HepG2 (cell line): Measurements from ENCODE around the gene GLG1. TPM values are rescaled to one million over a fixed set of nuclear protein-coding genes. Genes with fewer than 3 reads are reported as not detected.
A peak's percentile ranks its signal among the peaks of the same experiment; 100 is the strongest.

Source experiments
- ATAC-seq: fragments of 200-7000 bp; cut with Tn5 transposase; 3 replicates; pipeline ENCODE4 v1.9.1; 2020; ENCODE audit warnings: mild to moderate bottlenecking, moderate library complexity
- BruUV-seq: library from RNA; stranded (reverse); fragments of 400-500 nt; replicated peaks from 2 replicates; lab custom pipeline; 2021; lab: Mats Ljungman, UMichigan
- CTCF ChIA-PET: fragments of 300-600 bp; formaldehyde crosslinking; extraction: SDS; loops from one replicate; lab custom pipeline; 2021; ENCODE audit warnings: low total read pairs, inconsistent platforms, low intra/inter-chr PET ratio; lab: Yijun Ruan, JAX
- POLR2A ChIA-PET: fragments of 350-600 bp; sonication (Branson Sonifier 250); formaldehyde crosslinking; loops from one replicate; lab custom pipeline; 2020; ENCODE audit warnings: antibody characterized with exemption, inconsistent platforms; lab: Yijun Ruan, JAX
- DNase-seq: peaks from one replicate; pipeline ENCODE4 v3.0.0-alpha.2; 2015; ENCODE audit warnings: low spot score
- FAIRE-seq: peaks from 3 replicates; lab custom pipeline; 2011; peaks lifted over from hg19 to GRCh38; lab: Jason Lieb, UNC
- H2AFZ ChIP-seq: one replicate; pipeline ENCODE4 v1.6.1; 2011; ENCODE audit warnings: low read length, inconsistent platforms
- H3K27ac ChIP-seq: fragments of 300-600 bp; 3 replicates; pipeline ENCODE4 v1.8.0; 2011; ENCODE audit warnings: mixed run types, mild to moderate bottlenecking, mixed read lengths, low read length, inconsistent platforms; ENCODE audit not compliant: insufficient read depth; ENCODE audit errors: extremely low read length
- H3K27me3 ChIP-seq, 2 experiments: fragments of 200-600 bp in 1 of 2; 2 replicates in 1 of 2; 3 replicates in 1 of 2; pipeline versions ENCODE4 v1.6.0 to v1.8.0; 2011; ENCODE audit warnings: low read length in 2 of 2, mild to moderate bottlenecking in 2 of 2, moderate library complexity in 2 of 2, inconsistent platforms in 1 of 2; ENCODE audit not compliant: insufficient read depth in 2 of 2, control insufficient read depth in 1 of 2
- H3K36me3 ChIP-seq, 2 experiments: fragments of 200-600 bp in 1 of 2; replicated peaks in 1 of 2; 2 replicates in 1 of 2; 3 replicates in 1 of 2; pipeline versions ENCODE4 v1.5.1 to v1.8.0; 2011; ENCODE audit warnings: low read length in 2 of 2, inconsistent platforms in 1 of 2; ENCODE audit not compliant: insufficient read depth in 2 of 2, control insufficient read depth in 1 of 2
- H3K4me1 ChIP-seq: 2 replicates; pipeline ENCODE4 v1.5.1; 2012; ENCODE audit warnings: low read length, inconsistent platforms; ENCODE audit not compliant: insufficient read depth
- H3K4me2 ChIP-seq: 2 replicates; pipeline ENCODE4 v1.6.0; 2011; ENCODE audit warnings: low read depth, low read length, inconsistent platforms
- H3K4me3 ChIP-seq, 3 experiments: fragments of 200-600 bp in 1 of 3; sonication (generic), shearing (Covaris generic) in 1 of 3; replicated peaks in 1 of 3; 2 replicates each; pipeline ENCODE4 v1.5.1; 2011 to 2016; ENCODE audit warnings: low read length in 3 of 3, inconsistent platforms in 2 of 3, low read depth in 2 of 3, mild to moderate bottlenecking in 2 of 3, control low read depth in 1 of 3, mixed read lengths in 1 of 3; ENCODE audit not compliant: insufficient read depth in 1 of 3
- H3K79me2 ChIP-seq: one replicate; pipeline ENCODE4 v1.6.1; 2011; ENCODE audit warnings: low read length, inconsistent platforms; ENCODE audit not compliant: insufficient read depth
- H3K9ac ChIP-seq: 2 replicates; pipeline ENCODE4 v1.6.0; 2011; ENCODE audit warnings: mild to moderate bottlenecking, low read depth, low read length, inconsistent platforms; ENCODE audit not compliant: insufficient read depth
- H3K9me3 ChIP-seq: 2 replicates; pipeline ENCODE4 v1.5.1; 2012; ENCODE audit warnings: mild to moderate bottlenecking, low read length
- H4K20me1 ChIP-seq: 2 replicates; pipeline ENCODE4 v1.6.0; 2011; ENCODE audit warnings: inconsistent platforms, mild to moderate bottlenecking, low read length, moderate library complexity; ENCODE audit not compliant: insufficient read depth
- AKAP8 ChIP-seq: sonication (generic); formaldehyde crosslinking; IDR thresholded peaks from 2 replicates; pipeline ENCODE4 v1.5.1; 2020; ENCODE audit warnings: mild to moderate bottlenecking, missing genetic modification reagents
- GATAD1 ChIP-seq: IDR thresholded peaks from 2 replicates; pipeline ENCODE4 v1.6.1; 2016; ENCODE audit warnings: missing genetic modification reagents, missing compliant biosample characterization
- HOXA7 ChIP-seq: sonication (generic); formaldehyde crosslinking; IDR thresholded peaks from 2 replicates; pipeline ENCODE4 v1.8.1; 2022; ENCODE audit warnings: mild to moderate bottlenecking, missing genetic modification reagents, moderate library complexity
- NFE2L2 ChIP-seq: fragments of 150-350 bp; IDR thresholded peaks from 2 replicates; pipeline ENCODE4 v1.6.1; 2014; ENCODE audit warnings: low read length
- PHB2 ChIP-seq: fragments of 450-650 bp; IDR thresholded peaks from 2 replicates; pipeline ENCODE4 v1.6.1; 2018; ENCODE audit not compliant: partially characterized antibody
- ZEB1 ChIP-seq: IDR thresholded peaks from 2 replicates; pipeline ENCODE4 v1.6.1; 2012; ENCODE audit warnings: mild to moderate bottlenecking, low read depth, inconsistent platforms; ENCODE audit not compliant: insufficient replicate concordance
- ZNF121 ChIP-seq: sonication (generic); formaldehyde crosslinking; IDR thresholded peaks from 2 replicates; pipeline ENCODE4 v1.5.0; 2020; ENCODE audit warnings: mild to moderate bottlenecking, missing genetic modification reagents
- ZNF329 ChIP-seq: sonication (generic); formaldehyde crosslinking; IDR thresholded peaks from 2 replicates; pipeline ENCODE4 v1.9.0; 2021; ENCODE audit warnings: low read depth, mild to moderate bottlenecking, missing genetic modification reagents
- ZNF672 ChIP-seq: sonication (generic); formaldehyde crosslinking; IDR thresholded peaks from 2 replicates; pipeline ENCODE4 v1.8.1; 2022; ENCODE audit warnings: missing genetic modification reagents
- ZNF780A ChIP-seq: sonication (generic); formaldehyde crosslinking; IDR thresholded peaks from 2 replicates; pipeline ENCODE4 v1.8.0; 2022; ENCODE audit warnings: mild to moderate bottlenecking, missing genetic modification reagents, moderate library complexity
- ZNF782 ChIP-seq: sonication (generic); formaldehyde crosslinking; IDR thresholded peaks from 2 replicates; pipeline ENCODE4 v1.4.0; 2020; ENCODE audit warnings: missing genetic modification reagents, mild to moderate bottlenecking, borderline replicate concordance
- WGBS: methylation state at CpG from one replicate; pipeline ENCODE4 v1.1.6; 2017; ENCODE audit warnings: low lambda C conversion rate; 5-methylcytosine and 5-hydroxymethylcytosine counted together
- in situ Hi-C: cut with HindIII; loops from 2 replicates; pipeline ENCODE4 v1.10.0; 2017; ENCODE audit warnings: low pct_unique_long_range_greater_than_20kb; ENCODE audit not compliant: extremely low pct_ligation_motif_present
- intact Hi-C: fragments of 100-400 bp; cut with micrococcal nuclease; formaldehyde crosslinking; loops from one replicate; pipeline ENCODE4 v1.10.0; 2022; ENCODE audit not compliant: unreplicated experiment
- polyA plus RNA-seq, 8 experiments: library from polyadenylated mRNA; depleted of rRNA in 3 of 8; stranded (reverse) in 7 of 8; unstranded in 1 of 8; fragments of >200 nt; fragmentation: Illumina TruSeq in 4 of 8; extraction: Trizol in 4 of 8; gene quantifications; 2 replicates each; pipeline versions ENCODE4 v1.2.1 to v1.2.3, GENCODE V29; 2011 to 2016; ENCODE audit warnings: low read depth in 4 of 8, missing spikeins in 1 of 8, mixed read lengths in 1 of 8; ENCODE audit not compliant: insufficient read depth in 1 of 8
- total RNA-seq, 5 experiments: library from RNA; depleted of rRNA; stranded (reverse); fragments of >200 nt; fragmentation: Illumina TruSeq; extraction: Trizol; gene quantifications; 2 replicates each; pipeline ENCODE4 v1.2.3, GENCODE V29; 2016; ENCODE audit warnings: low read depth in 1 of 5
- TF ChIP-seq, protein P1 (sequence below): sonication (generic); formaldehyde crosslinking; IDR thresholded peaks from 2 replicates; pipeline ENCODE4 v1.4.0; 2020; ENCODE audit warnings: missing genetic modification reagents

Gene GLG1
- total and polyA plus RNA-seq, 2 of the 13 experiments (the other 11 are each of a cell fraction or from before 2014, with no cell fraction given) = 87.7 to 141 TPM

DNA sequence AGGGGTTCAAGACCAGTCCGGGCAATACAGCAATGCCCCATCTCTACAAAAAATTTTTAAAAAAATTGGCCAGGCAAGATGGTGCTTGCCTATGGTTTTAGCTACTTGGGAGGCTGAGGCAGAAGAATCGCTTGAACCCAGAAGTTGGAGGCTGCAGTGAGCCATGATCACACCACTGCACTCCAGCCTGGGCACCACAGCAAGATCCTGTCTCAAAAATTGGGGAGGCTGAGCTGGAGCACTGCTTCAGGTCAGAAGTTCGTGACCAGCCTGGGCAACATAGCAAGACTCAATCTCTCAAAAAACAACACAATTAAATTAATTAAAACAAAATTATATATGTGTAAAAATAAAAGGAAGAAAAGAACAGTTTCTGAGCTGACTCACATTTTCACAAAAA, 110.9 kb downstream of the GLG1 start:
- no peaks in the 10 kb centered on the region for H3K27me3 ChIP-seq
- no peak overlapping the region for H3K4me3 ChIP-seq
- 99% methylated on average over 3 of the region's 3 CpGs for WGBS
- no peak overlapping the region for H3K27ac ChIP-seq
- no peak for TF ChIP-seq ZNF780A (CRISPR knock-in tag)
- peak; percentile 30; the same call in 1 of the 2 replicates for TF ChIP-seq ZNF121 (CRISPR knock-in tag)
- TF ChIP-seq, all 625 proteins: peak for 1
- ATAC-seq = no peak
- in situ Hi-C loops (no loop called here), intact Hi-C loops (no loop called here)
- H2AFZ ChIP-seq = no peak overlapping the region
- H3K9me3 ChIP-seq = no peaks in the 10 kb centered on the region
- H3K4me2 ChIP-seq = no peak overlapping the region
- FAIRE-seq = no peak
- POLR2A ChIA-PET = no interaction called here
- no peaks in the 10 kb centered on the region for H3K4me1 ChIP-seq
- CTCF ChIA-PET = no interaction called here
- no peaks in the 10 kb centered on the region for H4K20me1 ChIP-seq
- H3K79me2 ChIP-seq = no peaks in the 10 kb centered on the region
- BruUV-seq = no TSS peak
- H3K9ac ChIP-seq = no peak overlapping the region
- no peak for DNase-seq
- H3K36me3 ChIP-seq = peaks cover 17 to 49% of the 10 kb centered on the region in 2 experiments; a peak in 4 of 5 replicates

DNA sequence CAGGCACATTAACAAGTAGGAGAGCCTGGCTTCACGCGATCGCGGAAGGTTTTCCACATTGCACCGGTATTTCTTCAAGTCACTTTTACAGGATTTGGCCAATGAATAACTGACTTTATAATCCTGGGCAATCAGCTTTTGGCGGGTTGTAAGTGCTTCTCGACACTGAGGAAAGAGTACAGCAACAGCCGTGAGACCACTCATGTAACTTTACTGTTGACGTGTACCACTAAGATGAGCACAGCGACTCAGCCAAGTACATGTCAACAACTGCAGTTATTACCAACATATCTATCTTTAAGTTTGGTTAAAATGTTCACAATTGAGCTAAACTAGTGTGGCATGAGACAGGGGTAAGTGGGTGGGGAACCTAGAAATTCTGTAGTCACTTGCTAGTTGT, 113.9 kb downstream of the GLG1 start:
- TF ChIP-seq NFE2L2 (no peak), HOXA7 (no peak), ZNF782 (CRISPR knock-in tag) (no peak), PHB2 (no peak), ZNF672 (CRISPR knock-in tag) (no peak), AKAP8 (CRISPR knock-in tag) (no peak), ZEB1 (no peak), GATAD1 (CRISPR knock-in tag) (no peak), ZNF329 (CRISPR knock-in tag) (no peak)
- TF ChIP-seq, protein P1, sequence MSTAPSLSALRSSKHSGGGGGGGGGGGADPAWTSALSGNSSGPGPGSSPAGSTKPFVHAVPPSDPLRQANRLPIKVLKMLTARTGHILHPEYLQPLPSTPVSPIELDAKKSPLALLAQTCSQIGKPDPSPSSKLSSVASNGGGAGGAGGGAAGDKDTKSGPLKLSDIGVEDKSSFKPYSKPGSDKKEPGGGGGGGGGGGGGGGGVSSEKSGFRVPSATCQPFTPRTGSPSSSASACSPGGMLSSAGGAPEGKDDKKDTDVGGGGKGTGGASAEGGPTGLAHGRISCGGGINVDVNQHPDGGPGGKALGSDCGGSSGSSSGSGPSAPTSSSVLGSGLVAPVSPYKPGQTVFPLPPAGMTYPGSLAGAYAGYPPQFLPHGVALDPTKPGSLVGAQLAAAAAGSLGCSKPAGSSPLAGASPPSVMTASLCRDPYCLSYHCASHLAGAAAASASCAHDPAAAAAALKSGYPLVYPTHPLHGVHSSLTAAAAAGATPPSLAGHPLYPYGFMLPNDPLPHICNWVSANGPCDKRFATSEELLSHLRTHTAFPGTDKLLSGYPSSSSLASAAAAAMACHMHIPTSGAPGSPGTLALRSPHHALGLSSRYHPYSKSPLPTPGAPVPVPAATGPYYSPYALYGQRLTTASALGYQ = no peak
- no peak overlapping the region for H2AFZ ChIP-seq
- no peaks in the 10 kb centered on the region for H3K27me3 ChIP-seq
- H4K20me1 ChIP-seq = no peaks in the 10 kb centered on the region
- POLR2A ChIA-PET = no interaction called here
- no peaks in the 10 kb centered on the region for H3K9me3 ChIP-seq
- peak; percentile 18 for FAIRE-seq
- no peak overlapping the region for H3K4me3 ChIP-seq
- WGBS = over 99% methylated on average over 10 of the region's 10 CpGs
- intact Hi-C loops = no loop called here
- in situ Hi-C loops = no loop called here
- CTCF ChIA-PET = no interaction called here
- H3K27ac ChIP-seq = no peak overlapping the region
- no peak overlapping the region for H3K4me2 ChIP-seq
- ATAC-seq = no peak
- no peak overlapping the region for H3K9ac ChIP-seq
- BruUV-seq = no TSS peak
- H3K4me1 ChIP-seq = no peaks in the 10 kb centered on the region
- no peaks in the 10 kb centered on the region for H3K79me2 ChIP-seq
- DNase-seq = no peak
- H3K36me3 ChIP-seq = peaks cover 20 to 63% of the 10 kb centered on the region in 2 experiments
